NOMO-1 (cell line): ENCODE results near the gene SLC16A9.
"Not testable (repeated sequence)": the region's sequence is repeated elsewhere in the genome, so short reads cannot be mapped to it uniquely, and the experiment has no call there.

Source experiments
- DNase-seq, 2 experiments: peaks; one replicate each; lab custom pipeline; 2025; ENCODE audit not compliant: unreplicated experiment in 2 of 2; lab: John Stamatoyannopoulos, UW

The SLC16A9 gene

DNA sequence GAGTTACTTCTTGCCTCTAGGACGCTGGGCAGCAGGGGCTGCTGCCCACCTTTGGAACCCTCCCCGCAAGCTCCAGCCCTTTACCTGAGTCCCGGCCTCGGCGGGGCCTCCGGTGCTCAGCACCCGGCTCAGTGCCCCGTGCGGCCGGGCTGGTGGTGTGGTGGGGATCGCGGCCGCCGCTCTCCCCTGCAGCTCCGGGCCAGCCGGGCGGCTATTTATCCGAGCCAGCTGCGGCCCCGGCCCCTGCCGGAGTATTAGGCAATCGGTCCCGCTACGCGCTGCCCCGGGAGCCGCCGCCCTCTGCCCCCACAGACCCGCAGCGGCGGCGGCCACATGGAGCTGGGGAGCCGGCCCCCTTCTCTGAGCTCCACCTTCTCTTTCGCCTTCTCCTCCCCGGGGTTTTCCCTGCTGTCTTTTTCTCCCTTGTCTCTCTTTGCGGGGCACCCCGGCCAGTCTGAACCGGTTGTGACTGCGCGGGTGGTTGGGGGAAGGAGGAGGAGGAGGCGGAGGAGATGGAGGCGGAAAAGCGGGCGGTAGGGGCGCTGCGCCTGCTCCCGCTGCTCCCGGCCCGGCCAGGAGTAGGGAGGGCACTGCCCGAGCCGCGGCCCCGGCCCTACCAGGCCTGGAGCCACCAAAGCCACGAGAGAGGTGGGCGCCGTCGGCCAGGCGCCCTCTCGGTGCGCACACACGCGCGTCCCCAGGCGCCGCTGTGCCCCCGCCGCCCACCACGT is at the start of gene SLC16A9:
Gene SLC16A9 (minus strand): TSS at position 456 of the 731 bp plus-strand sequence. CDS start 25,559 bp downstream, outside the sequence.
- peak in 1 of 2 experiments; percentile 14 for DNase-seq

GRCh38 chr10:59757966-59758365 is 48.3 kb upstream of the SLC16A9 start:
- DNase-seq = no peak

DNA sequence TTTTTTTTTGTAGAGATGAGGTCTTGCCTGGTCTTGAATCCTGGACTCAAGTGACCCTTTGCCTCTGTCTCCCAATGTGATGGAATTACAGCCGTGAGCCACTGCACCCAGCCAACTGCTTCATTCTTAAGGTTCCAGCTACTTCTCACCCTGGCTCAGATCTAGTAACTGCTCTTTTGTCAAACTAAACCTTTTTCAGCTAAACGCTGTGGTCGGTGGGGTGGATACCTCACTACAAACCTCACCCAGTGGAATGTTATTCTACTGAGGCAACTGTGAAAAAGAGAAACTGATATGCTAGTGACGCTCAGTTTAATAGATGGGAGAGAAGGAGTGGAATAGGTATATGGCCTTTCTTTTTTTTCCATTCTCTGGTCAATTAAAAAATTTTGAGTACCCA is 45.3 kb upstream of the SLC16A9 start:
- no peak for DNase-seq

GRCh38 chr10:59753267-59753666 is 43.6 kb upstream of the SLC16A9 start, which contains the start of gene MRLN:
Gene MRLN (minus strand): TSS chr10:59753455.
- no peak for DNase-seq

DNA sequence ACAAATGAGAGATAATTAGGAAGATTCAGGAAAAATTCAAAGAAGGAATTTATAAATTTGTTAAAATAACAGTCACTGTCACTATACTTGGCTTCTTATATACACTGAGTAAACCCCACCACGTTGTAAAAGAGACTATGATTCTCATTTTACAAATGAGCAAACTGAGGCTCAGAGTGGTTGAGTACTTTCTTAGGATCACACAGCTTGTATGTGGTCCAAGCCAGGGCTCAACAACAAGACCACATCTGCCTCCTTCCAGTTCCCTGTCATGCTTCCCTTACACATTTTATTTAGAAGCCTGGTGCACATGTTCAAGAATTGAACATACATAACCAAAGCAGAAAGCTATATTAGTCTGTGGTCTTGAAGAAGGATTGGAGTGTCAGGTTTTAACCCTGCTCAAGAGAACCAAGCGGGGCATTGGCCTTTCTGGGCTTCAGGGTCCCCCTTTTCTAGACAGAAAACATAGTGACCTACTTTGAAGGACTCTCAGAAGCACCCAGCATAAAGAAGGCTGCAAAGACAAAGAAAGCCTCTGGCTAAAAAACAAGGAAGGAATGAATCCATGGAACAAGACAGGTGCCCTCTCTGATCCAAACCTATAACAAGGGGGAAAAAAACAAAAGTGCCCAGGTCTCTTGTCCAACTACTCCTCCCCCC is 42.8 kb upstream of the SLC16A9 start:
- DNase-seq = no peak

DNA sequence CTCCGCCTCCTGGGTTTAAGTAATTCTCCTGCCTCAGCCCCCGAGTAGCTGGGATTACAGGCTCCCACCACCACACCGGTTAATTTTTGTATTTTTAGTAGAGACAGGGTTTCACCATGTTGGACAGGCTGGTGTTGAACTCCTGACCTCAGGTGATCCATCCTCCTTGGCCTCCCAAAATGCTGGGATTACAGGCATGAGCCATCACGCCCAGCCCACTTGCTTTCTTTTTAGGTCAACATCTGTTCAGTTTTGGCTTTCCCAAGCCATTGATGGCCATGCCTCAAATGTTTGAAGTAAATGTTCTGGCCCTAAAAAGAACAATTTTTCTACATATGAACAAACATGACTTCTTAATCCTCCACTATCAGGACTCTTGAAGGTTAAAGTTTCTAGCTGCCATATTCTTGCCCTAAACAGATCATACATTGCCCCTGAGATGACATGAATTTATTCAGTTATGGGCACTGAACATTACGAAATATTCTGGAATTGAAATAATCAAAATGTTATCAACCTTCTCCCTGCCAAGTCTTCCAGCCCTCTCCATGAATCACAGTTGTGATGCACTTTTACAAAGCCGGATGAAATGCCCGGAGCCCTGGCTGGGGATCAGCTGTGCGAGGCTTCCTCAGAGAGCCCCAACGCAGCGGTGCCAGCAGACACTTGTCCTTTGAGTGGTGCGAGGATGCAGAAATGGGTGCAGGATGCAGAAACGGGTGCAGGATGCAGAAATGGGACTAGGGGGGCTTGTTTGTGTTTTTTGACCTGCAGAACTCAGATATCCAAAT is 40.7 kb upstream of the SLC16A9 start:
- no peak for DNase-seq

GRCh38 chr10:59748834-59749233 is 39.2 kb upstream of the SLC16A9 start:
- no peak for DNase-seq

DNA sequence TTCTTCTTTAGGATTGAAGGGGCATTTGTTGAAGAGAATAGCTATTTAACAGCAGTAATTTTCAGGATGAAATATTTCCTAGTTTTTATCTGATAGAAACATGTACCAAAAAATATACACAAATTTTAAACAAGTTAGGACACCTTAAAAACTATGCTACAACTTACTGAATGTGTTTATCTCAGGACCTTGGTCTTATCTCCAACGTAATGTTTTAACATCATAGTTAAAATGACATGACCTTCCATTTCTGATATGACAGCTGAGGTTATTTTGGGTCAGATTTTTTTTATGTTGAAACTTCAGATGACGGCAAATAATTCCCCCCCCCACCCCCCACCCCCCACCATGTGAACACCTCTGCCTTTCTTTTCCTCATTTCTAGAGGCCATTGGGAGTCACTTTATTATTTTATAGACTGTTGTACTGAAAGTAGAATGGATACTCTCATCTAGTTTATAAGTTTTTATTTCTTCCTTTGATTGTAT is 35.6 kb upstream of the SLC16A9 start:
- DNase-seq = no peak

DNA sequence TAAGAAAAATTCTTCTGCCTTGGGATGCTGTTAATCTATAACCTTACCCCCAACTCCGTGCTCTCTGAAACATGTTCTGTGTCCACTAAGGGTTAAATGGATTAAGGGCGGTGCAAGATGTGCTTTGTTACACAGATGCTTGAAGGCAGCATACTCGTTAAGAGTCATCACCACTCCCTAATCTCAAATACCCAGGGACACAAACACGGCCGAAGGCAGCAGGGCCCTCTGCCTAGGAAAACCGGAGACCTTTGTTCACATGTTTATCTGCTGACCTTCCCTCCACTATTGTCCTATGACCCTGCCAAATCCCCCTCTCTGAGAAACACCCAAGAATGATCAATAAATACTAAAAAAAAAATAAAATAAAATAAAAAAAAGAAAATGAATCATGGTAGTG is 35.1 kb upstream of the SLC16A9 start:
- DNase-seq = not testable (repeated sequence)

DNA sequence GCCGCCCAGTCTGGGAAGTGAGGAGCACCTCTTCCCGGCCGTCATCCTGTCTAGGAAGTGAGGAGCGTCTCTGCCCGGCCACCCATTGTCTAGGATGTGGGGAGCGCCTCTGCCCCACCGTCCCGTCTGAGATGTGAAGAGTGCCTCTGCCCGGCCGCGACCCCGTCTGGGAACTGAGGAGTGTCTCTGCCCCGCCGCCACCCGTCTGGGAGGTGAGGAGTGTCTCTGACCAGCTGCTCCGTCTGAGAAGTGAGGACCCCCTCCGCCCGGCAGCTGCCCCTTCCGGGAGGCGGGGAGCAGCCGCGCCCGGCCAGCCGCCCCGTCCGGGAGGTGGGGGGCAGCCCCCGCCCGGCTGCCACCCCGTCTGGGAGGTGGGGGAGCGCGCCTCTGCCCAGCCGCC is 34.5 kb upstream of the SLC16A9 start:
- not testable (repeated sequence) for DNase-seq

DNA sequence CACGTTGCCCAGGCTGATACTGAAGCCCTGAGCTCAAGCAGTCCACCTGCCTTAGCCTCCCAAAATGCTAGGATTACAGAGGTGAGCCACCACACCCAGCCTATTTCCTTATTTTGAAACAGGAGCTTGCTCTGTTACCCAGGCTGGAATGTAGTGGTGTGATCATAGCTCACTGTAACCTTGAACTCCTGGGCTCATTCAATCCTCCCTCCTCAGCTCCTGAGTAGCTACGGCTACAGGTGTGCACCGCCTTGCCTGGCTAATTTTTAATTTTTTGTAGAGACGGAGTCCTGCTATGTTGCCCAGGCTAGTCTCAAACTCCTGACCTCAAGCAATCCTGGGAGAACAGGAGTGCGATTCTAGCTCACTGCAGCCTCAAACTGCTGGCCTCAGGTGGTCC is 31.9 kb upstream of the SLC16A9 start:
- DNase-seq = no peak

DNA sequence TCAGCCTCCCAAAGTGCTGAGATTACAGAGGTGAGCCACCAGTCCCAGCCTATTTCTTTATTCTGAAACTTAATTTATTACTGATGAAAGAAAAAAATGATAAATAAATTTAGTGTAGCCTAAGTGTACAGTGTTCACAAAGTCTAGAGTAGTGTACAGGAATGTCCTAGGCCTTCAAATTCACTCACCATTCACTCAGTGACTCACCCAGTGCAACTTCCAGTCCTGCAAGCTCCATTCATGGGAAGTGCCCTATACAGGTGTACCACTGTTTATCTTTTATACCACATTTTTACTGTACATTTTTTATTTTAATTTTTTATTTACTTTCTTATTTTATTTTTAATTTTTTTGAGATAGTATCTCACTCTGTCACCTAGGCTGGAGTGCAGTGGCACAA is 31.4 kb upstream of the SLC16A9 start:
- DNase-seq = no peak

DNA sequence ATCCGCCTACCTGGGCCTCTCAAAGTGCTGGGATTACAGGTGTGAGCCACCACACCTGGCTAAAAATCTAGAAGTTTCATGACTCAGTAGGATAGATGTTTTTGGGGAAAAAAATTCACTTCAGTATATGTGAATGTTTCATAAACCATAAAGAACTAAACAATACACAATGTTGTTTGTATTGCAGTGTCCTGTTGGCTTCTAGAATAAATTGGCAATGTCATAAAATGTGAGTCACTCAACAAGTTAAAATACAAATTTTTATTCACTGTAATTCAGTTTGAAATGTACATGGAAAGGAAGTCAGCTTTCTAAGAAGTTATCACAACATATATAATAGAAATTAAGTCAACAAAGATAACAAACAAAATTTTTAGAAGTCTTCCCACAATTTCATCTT is 27.1 kb upstream of the SLC16A9 start:
- no peak for DNase-seq

DNA sequence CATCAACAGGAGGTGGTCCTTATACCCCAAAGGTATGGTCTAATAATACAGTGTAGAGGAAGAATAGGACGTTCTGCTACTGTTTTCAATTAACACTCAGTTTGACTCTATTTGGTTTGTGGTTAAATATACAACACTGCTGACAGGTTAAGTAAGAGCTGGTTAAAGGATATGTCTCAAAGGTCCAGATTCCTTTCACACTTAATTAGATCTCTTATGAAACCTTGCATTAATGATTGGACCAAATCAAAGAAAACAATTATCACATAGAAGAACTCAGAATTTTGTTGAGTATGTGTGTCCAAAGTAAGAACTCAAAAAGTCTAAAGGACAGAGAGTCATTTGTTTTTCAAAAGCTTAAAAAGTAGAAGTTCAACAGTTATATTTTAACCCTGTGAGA is 25.6 kb upstream of the SLC16A9 start:
- DNase-seq = no peak

GRCh38 chr10:59734014-59734462 is 24.4 kb upstream of the SLC16A9 start:
- DNase-seq = no peak

- not testable (repeated sequence) for DNase-seq
Observed at GRCh38 chr10:59733321-59734013, 23.8 kb upstream of the SLC16A9 start.

GRCh38 chr10:59732849-59733248 is 23.2 kb upstream of the SLC16A9 start:
- not testable (repeated sequence) for DNase-seq

GRCh38 chr10:59729167-59729566 is 19.5 kb upstream of the SLC16A9 start:
- DNase-seq = not testable (repeated sequence)

- no peak for DNase-seq
Observed at GRCh38 chr10:59724098-59724938, 14.7 kb upstream of the SLC16A9 start.

DNA sequence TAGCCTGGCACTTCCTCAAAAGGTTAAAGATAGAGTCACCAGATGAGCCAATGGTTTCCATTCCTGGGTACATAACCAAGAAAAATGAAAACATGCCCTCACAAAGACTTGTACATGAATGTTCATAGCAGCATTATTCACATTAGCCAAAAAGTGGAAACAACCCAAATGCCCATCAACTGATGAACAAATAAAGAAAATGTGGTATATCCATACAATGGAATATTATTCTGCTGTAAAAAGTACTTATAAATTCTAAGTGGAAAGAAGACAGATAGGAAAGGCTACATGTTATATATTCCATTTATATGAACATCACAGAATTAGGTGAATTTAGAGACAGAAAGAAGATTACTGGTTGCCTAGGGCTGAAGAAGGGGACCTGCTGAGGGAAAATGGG is 10.7 kb upstream of the SLC16A9 start:
- no peak for DNase-seq
